Measurements from ENCODE around the gene CHRM2. TPM values are rescaled to one million over a fixed set of nuclear protein-coding genes. Genes with fewer than 3 reads are reported as not detected.

The CHRM2 gene
- total RNA-seq, 2 experiments from 2014 or later = not detected

GRCh38 chr7:137001478-137001877 is 133.0 kb downstream of the CHRM2 start:
- Mint-ChIP-seq H3K4me1 (no peaks in the 10 kb centered on the region), H3K27ac (no peak overlapping the region), H3K27me3 (no peaks in the 10 kb centered on the region), H3K36me3 (no peaks in the 10 kb centered on the region), H3K4me3 (no peak overlapping the region), H3K9me3 (peaks cover 2% of the 10 kb centered on the region)
- DNase-seq = no peak
- POLR2A ChIA-PET = no interaction called here
- no peak for ATAC-seq (ENCODE audit: low read depth)

GRCh38 chr7:137003086-137003485 is 134.6 kb downstream of the CHRM2 start:
- Mint-ChIP-seq H3K4me3 (no peak overlapping the region), H3K27ac (no peak overlapping the region), H3K27me3 (no peaks in the 10 kb centered on the region), H3K4me1 (no peaks in the 10 kb centered on the region), H3K9me3 (peaks cover 2% of the 10 kb centered on the region), H3K36me3 (no peaks in the 10 kb centered on the region)
- DNase-seq (no peak), ATAC-seq (ENCODE audit: low read depth) (no peak)
- POLR2A ChIA-PET = no interaction called here

- H3K36me3 Mint-ChIP-seq = no peaks in the 10 kb centered on the region
- ATAC-seq (ENCODE audit: low read depth) (no peak), DNase-seq (no peak)
- H3K27ac Mint-ChIP-seq = no peak overlapping the region
- no peak overlapping the region for H3K4me3 Mint-ChIP-seq
- no peaks in the 10 kb centered on the region for H3K4me1 Mint-ChIP-seq
- H3K9me3 Mint-ChIP-seq = peaks cover 2% of the 10 kb centered on the region
- no peaks in the 10 kb centered on the region for H3K27me3 Mint-ChIP-seq
- POLR2A ChIA-PET = no interaction called here
These were observed 135.1 kb downstream of the CHRM2 start for GRCh38 chr7:137003566-137003965.

DNA sequence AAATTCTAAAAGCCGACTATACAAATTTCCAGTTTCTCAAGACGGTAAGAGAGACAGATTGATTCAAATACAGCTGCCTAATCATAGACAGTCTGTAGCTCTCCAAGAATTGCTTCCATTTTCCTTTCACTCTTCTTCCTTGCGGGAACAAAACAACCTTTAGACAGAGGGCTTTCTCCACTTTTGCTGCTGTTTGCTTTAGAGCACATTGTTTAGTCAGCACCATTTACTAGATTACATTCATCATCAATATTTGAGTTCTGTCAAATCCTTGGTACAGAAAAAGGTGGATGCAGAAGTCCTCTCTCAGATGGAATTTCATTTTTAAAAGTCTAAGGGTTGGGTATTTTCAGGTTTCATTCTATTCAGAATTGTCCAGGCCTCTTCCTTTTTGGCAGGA is 137.4 kb downstream of the CHRM2 start:
- DNase-seq (no peak), ATAC-seq (ENCODE audit: low read depth) (no peak)
- H3K27ac Mint-ChIP-seq = no peak overlapping the region
- no peaks in the 10 kb centered on the region for H3K27me3 Mint-ChIP-seq
- no peaks in the 10 kb centered on the region for H3K36me3 Mint-ChIP-seq
- no peaks in the 10 kb centered on the region for H3K9me3 Mint-ChIP-seq
- H3K4me1 Mint-ChIP-seq = no peaks in the 10 kb centered on the region
- H3K4me3 Mint-ChIP-seq = no peak overlapping the region
- POLR2A ChIA-PET = no interaction called here

DNA sequence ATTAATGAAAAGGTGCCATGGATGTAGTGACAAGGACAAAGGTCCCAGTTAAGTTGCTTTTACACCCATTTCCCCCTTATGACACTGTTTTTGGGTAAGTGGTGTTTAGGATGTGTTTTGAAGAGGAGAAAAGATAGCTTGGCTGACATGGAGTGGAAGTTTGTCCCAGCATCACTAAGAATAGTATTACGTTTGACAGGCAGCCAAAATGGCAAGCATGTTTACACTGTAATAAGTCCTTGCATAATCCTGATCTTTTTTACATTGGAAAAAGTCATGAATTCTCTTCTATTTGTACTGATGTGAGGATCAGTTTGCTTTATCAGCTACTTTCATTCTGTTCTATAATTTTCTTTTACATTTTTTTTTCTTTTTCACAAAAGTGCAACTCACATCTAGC is 137.8 kb downstream of the CHRM2 start:
- no peak for ATAC-seq (ENCODE audit: low read depth)
- Mint-ChIP-seq H3K4me3 (no peak overlapping the region), H3K9me3 (no peaks in the 10 kb centered on the region), H3K27me3 (no peaks in the 10 kb centered on the region), H3K4me1 (no peaks in the 10 kb centered on the region), H3K36me3 (no peaks in the 10 kb centered on the region), H3K27ac (no peak overlapping the region)
- POLR2A ChIA-PET = no interaction called here
- no peak for DNase-seq

GRCh38 chr7:137007001-137007694 is 138.7 kb downstream of the CHRM2 start:
- no peaks in the 10 kb centered on the region for H3K9me3 Mint-ChIP-seq
- POLR2A ChIA-PET = no interaction called here
- ATAC-seq (ENCODE audit: low read depth) = no peak
- H3K4me1 Mint-ChIP-seq = no peaks in the 10 kb centered on the region
- no peak overlapping the region for H3K27ac Mint-ChIP-seq
- H3K27me3 Mint-ChIP-seq = no peaks in the 10 kb centered on the region
- no peaks in the 10 kb centered on the region for H3K36me3 Mint-ChIP-seq
- H3K4me3 Mint-ChIP-seq = no peak overlapping the region
- DNase-seq = no peak

GRCh38 chr7:137009404-137009803 is 141.0 kb downstream of the CHRM2 start:
- ATAC-seq (ENCODE audit: low read depth) (no peak), DNase-seq (no peak)
- H3K27me3 Mint-ChIP-seq = no peaks in the 10 kb centered on the region
- no peaks in the 10 kb centered on the region for H3K36me3 Mint-ChIP-seq
- no peak overlapping the region for H3K4me3 Mint-ChIP-seq
- H3K4me1 Mint-ChIP-seq = no peaks in the 10 kb centered on the region
- POLR2A ChIA-PET = no interaction called here
- H3K9me3 Mint-ChIP-seq = no peaks in the 10 kb centered on the region
- no peak overlapping the region for H3K27ac Mint-ChIP-seq

GRCh38 chr7:137015015-137015414 is 146.6 kb downstream of the CHRM2 start:
- no peak overlapping the region for H3K27ac Mint-ChIP-seq
- DNase-seq (no peak), ATAC-seq (ENCODE audit: low read depth) (no peak)
- H3K9me3 Mint-ChIP-seq = no peaks in the 10 kb centered on the region
- H3K27me3 Mint-ChIP-seq = no peaks in the 10 kb centered on the region
- H3K36me3 Mint-ChIP-seq = no peaks in the 10 kb centered on the region
- H3K4me1 Mint-ChIP-seq = no peaks in the 10 kb centered on the region
- POLR2A ChIA-PET = no interaction called here
- H3K4me3 Mint-ChIP-seq = no peak overlapping the region

- POLR2A ChIA-PET = no interaction called here
- no peak for ATAC-seq (ENCODE audit: low read depth)
These were observed 148.8 kb downstream of the CHRM2 start for GRCh38 chr7:137017221-137017620.

DNA sequence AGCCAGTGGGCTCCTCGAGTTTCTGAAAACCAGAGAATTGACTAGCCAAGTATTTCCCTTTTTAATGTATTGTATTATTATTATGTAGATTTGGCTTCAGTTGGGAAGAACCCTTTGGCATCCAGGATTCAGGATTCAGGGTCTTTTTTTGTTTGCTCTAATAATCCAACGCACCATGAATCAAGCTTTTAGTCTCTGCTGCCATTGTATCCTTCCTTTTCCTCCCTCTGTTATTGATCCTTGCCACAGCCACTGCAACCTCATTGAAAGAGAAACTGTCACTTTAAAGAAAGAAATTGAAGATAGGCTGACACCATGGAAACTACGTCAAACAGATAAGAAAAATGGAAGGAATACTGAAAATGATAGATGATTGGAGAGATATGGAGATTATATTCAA is 150.0 kb downstream of the CHRM2 start:
- no peaks in the 10 kb centered on the region for H3K36me3 Mint-ChIP-seq
- POLR2A ChIA-PET = no interaction called here
- H3K4me1 Mint-ChIP-seq = no peaks in the 10 kb centered on the region
- no peak overlapping the region for H3K27ac Mint-ChIP-seq
- no peak overlapping the region for H3K4me3 Mint-ChIP-seq
- no peaks in the 10 kb centered on the region for H3K9me3 Mint-ChIP-seq
- ATAC-seq (ENCODE audit: low read depth) = no peak
- no peak for DNase-seq
- no peaks in the 10 kb centered on the region for H3K27me3 Mint-ChIP-seq

More at GRCh38 chr7:137017221-137017620, 148.8 kb downstream of the CHRM2 start:
- H3K36me3 Mint-ChIP-seq = no peaks in the 10 kb centered on the region
- H3K4me1 Mint-ChIP-seq = no peaks in the 10 kb centered on the region
- DNase-seq = no peak
- H3K27me3 Mint-ChIP-seq = no peaks in the 10 kb centered on the region
- H3K9me3 Mint-ChIP-seq = no peaks in the 10 kb centered on the region
- H3K4me3 Mint-ChIP-seq = no peak overlapping the region
- no peak overlapping the region for H3K27ac Mint-ChIP-seq

DNA sequence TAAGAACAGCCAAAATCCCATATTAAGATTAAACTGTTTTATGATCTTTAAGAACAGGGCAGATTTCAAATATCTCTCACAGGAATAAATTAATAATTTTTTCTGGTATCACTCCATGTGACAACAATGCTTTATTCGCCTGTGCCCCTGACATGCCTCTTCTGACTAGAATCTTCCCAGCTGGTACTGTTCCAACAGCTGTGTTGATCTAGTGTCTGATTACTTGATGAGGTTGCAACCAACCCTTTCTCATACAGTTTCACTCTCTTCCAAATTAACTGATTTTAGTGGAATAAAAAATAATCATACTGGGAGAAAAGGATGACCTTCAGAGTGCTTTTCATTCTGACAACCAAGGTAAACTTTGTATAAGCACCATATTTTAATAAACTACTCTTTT is 151.9 kb downstream of the CHRM2 start:
- DNase-seq (no peak), ATAC-seq (ENCODE audit: low read depth) (no peak)
- no peaks in the 10 kb centered on the region for H3K4me1 Mint-ChIP-seq
- no peak overlapping the region for H3K27ac Mint-ChIP-seq
- H3K9me3 Mint-ChIP-seq = peaks cover 1% of the 10 kb centered on the region
- H3K36me3 Mint-ChIP-seq = no peaks in the 10 kb centered on the region
- POLR2A ChIA-PET = no interaction called here
- no peak overlapping the region for H3K4me3 Mint-ChIP-seq
- H3K27me3 Mint-ChIP-seq = no peaks in the 10 kb centered on the region

GRCh38 chr7:137025469-137026175 is 157.2 kb downstream of the CHRM2 start:
- DNase-seq = no peak
- H3K27ac Mint-ChIP-seq = no peak overlapping the region
- no peak overlapping the region for H3K4me3 Mint-ChIP-seq
- peaks cover 1% of the 10 kb centered on the region for H3K9me3 Mint-ChIP-seq
- no peaks in the 10 kb centered on the region for H3K4me1 Mint-ChIP-seq
- H3K36me3 Mint-ChIP-seq = no peaks in the 10 kb centered on the region
- no peak for ATAC-seq (ENCODE audit: low read depth)
- POLR2A ChIA-PET = no interaction called here
- no peaks in the 10 kb centered on the region for H3K27me3 Mint-ChIP-seq

DNA sequence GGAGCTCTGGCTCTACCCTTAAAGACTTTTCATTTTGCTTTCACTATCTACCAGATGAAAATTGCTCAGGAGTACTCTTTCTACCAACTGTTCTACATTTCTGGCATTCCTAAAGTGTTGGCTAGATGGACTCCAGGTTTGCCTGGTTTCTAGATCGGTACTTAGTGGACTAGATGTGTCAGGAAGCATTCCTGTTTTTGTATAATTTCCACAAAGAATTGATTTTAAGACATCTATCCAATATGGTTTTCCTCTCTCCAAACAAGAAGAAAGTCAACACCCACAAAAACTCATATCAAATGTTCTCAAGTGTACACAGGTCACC is 157.7 kb downstream of the CHRM2 start:
- no peak overlapping the region for H3K4me3 Mint-ChIP-seq
- POLR2A ChIA-PET = no interaction called here
- no peak overlapping the region for H3K27ac Mint-ChIP-seq
- no peaks in the 10 kb centered on the region for H3K27me3 Mint-ChIP-seq
- peaks cover 1% of the 10 kb centered on the region for H3K9me3 Mint-ChIP-seq
- H3K36me3 Mint-ChIP-seq = no peaks in the 10 kb centered on the region
- no peak for ATAC-seq (ENCODE audit: low read depth)
- DNase-seq = no peak
- H3K4me1 Mint-ChIP-seq = no peaks in the 10 kb centered on the region

DNA sequence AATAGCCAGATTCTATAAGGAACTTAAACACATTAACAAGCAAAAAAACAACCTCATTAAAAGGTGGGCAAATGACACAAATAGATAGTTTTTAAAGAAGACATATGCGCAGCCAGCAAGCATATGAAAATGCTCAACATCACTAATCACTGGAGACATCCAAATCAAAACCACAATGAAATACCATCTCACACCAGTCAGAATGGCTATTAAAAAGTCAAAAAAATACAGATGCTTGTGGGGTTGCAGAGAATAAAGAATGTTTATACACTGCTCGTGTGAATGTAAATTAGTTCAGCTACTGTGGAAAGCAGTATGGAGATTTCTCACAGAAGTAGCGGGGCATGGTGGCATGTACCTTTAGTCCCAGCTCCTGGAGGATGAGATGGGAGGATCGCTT is 164.0 kb downstream of the CHRM2 start:
- no peak overlapping the region for H3K27ac Mint-ChIP-seq
- no peak overlapping the region for H3K4me3 Mint-ChIP-seq
- H3K27me3 Mint-ChIP-seq = no peaks in the 10 kb centered on the region
- no peaks in the 10 kb centered on the region for H3K9me3 Mint-ChIP-seq
- DNase-seq = no peak
- POLR2A ChIA-PET = no interaction called here
- ATAC-seq (ENCODE audit: low read depth) = no peak
- no peaks in the 10 kb centered on the region for H3K4me1 Mint-ChIP-seq
- H3K36me3 Mint-ChIP-seq = no peaks in the 10 kb centered on the region
